NB4 (cell line): ENCODE measurements around the gene LRRC61.

Experiments
- DNase-seq: peaks from one replicate; pipeline ENCODE4 v3.0.0; 2010; ENCODE audit warnings: low read depth
- H3K4me3 ChIP-seq: one replicate; pipeline ENCODE4 v1.5.1; 2011; ENCODE audit warnings: mild to moderate bottlenecking, low read depth, low read length, moderate library complexity
- MYC ChIP-seq: IDR thresholded peaks from 2 replicates; pipeline ENCODE4 v1.6.1; 2011; ENCODE audit warnings: low read depth, low read length
- POLR2A ChIP-seq: IDR thresholded peaks from 2 replicates; pipeline ENCODE4 v1.6.1; 2011; ENCODE audit warnings: mild to moderate bottlenecking; ENCODE audit not compliant: insufficient read length; ENCODE audit errors: extremely low read depth
- TF ChIP-seq, protein P1 (sequence below): IDR thresholded peaks from one replicate; pipeline ENCODE4 v1.5.1; 2012; ENCODE audit warnings: low read depth, low read length
- TF ChIP-seq, protein P2 (sequence below): IDR thresholded peaks from 2 replicates; pipeline ENCODE4 v1.6.1; 2011; ENCODE audit warnings: low read depth, low read length

Gene LRRC61

DNA sequence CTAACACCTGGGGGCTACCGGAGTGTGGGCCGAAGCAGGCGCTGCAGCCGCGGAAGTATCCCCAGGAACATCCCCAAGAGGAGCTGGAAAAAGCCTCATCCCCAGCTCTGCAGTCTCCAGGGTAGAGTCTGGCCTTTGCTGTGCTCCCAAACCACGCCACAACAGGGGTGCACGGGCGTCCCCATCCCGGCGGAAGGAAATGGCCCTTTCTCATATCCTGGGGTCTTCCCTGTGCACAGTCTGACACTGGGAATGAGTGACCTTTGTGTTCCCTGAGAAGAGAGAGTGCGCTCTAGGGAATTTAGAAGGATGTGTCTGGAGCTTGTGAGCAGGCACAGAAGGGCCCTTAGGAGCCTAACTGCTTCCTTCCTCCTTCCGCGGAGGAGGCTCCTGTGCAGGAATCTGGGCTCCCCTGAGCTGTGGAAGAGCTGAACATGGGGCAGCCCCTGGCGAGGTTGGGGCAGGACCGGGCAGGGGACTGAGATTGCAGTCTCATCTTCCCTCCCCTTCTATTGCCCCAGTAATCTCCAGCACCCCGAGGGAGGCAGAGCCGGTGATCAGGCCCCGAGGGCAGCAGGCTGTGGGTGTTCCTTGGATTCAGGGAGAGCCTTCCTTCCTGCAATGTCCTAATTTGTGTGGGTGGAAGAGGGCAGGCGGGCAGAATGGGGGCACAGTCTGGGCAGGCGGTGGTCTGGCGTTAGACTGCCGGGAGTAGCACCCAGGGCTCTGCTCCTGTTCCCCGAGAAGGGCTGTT, 46.8 kb downstream of the LRRC61 start:
- peak overlapping the region; percentile 86 for H3K4me3 ChIP-seq
- no peak for TF ChIP-seq MYC
- TF ChIP-seq, protein P1, sequence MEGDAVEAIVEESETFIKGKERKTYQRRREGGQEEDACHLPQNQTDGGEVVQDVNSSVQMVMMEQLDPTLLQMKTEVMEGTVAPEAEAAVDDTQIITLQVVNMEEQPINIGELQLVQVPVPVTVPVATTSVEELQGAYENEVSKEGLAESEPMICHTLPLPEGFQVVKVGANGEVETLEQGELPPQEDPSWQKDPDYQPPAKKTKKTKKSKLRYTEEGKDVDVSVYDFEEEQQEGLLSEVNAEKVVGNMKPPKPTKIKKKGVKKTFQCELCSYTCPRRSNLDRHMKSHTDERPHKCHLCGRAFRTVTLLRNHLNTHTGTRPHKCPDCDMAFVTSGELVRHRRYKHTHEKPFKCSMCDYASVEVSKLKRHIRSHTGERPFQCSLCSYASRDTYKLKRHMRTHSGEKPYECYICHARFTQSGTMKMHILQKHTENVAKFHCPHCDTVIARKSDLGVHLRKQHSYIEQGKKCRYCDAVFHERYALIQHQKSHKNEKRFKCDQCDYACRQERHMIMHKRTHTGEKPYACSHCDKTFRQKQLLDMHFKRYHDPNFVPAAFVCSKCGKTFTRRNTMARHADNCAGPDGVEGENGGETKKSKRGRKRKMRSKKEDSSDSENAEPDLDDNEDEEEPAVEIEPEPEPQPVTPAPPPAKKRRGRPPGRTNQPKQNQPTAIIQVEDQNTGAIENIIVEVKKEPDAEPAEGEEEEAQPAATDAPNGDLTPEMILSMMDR, result no peak
- TF ChIP-seq, protein P2, sequence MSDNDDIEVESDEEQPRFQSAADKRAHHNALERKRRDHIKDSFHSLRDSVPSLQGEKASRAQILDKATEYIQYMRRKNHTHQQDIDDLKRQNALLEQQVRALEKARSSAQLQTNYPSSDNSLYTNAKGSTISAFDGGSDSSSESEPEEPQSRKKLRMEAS, result no peak; the same call in 1 of the 2 replicates
- TF ChIP-seq POLR2A, result no peak
- DNase-seq, result no peak

DNA sequence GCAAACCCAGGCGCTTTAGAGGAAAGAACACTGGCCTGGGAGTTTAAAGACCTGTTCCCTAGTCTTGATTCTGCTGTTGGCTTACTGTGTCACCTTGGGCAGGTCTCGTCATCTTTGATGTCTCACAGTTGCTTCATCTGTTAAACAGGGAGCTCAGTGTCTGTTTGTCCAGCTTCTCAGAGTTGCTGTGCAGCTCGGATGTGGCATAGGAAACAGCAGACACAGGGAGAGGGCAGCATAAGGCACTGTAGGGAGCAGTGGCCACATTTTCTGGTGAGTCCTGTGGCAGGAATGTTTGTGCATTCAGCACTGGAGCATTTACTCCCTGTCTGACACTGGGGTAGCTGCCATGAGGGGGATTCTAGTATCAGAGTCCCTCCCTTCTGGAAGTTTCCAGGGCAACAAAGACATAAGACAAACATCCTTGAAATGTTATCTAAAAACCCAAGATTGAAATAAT, 47.5 kb downstream of the LRRC61 start:
- TF ChIP-seq, protein P2, result no peak
- TF ChIP-seq MYC, result no peak
- TF ChIP-seq, protein P1, result no peak
- TF ChIP-seq POLR2A, result no peak
- no peak for DNase-seq
- peak overlapping the region; percentile 22 for H3K4me3 ChIP-seq

DNA sequence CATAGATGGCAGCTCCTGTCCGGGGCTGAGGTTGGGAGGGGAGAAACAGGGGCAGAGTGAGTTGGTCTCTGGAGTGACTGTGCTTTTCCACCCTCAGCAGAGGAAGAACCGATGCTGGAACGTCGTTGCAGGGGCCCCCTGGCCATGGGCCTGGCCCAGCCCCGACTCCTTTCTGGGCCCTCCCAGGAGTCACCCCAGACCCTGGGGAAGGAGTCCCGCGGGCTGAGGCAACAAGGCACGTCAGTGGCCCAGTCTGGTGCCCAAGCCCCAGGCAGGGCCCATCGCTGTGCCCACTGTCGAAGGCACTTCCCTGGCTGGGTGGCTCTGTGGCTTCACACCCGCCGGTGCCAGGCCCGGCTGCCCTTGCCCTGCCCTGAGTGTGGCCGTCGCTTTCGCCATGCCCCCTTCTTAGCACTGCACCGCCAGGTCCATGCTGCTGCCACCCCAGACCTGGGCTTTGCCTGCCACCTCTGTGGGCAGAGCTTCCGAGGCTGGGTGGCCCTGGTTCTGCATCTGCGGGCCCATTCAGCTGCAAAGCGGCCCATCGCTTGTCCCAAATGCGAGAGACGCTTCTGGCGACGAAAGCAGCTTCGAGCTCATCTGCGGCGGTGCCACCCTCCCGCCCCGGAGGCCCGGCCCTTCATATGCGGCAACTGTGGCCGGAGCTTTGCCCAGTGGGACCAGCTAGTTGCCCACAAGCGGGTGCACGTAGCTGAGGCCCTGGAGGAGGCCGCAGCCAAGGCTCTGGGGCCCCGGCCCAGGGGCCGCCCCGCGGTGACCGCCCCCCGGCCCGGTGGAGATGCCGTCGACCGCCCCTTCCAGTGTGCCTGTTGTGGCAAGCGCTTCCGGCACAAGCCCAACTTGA, 48.2 kb downstream of the LRRC61 start:
- H3K4me3 ChIP-seq, result no peak overlapping the region
- TF ChIP-seq, protein P2, result no peak
- TF ChIP-seq, protein P1, result no peak
- TF ChIP-seq POLR2A, result no peak
- TF ChIP-seq MYC, result no peak
- no peak for DNase-seq

DNA sequence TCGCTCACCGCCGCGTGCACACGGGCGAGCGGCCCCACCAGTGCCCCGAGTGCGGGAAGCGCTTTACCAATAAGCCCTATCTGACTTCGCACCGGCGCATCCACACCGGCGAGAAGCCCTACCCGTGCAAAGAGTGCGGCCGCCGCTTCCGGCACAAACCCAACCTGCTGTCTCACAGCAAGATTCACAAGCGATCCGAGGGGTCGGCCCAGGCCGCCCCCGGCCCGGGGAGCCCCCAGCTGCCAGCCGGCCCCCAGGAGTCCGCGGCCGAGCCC, 48.8 kb downstream of the LRRC61 start:
- no peak overlapping the region for H3K4me3 ChIP-seq
- no peak for DNase-seq
- no peak for TF ChIP-seq MYC
- TF ChIP-seq, protein P2, result no peak
- no peak for TF ChIP-seq POLR2A
- TF ChIP-seq, protein P1, result no peak

DNA sequence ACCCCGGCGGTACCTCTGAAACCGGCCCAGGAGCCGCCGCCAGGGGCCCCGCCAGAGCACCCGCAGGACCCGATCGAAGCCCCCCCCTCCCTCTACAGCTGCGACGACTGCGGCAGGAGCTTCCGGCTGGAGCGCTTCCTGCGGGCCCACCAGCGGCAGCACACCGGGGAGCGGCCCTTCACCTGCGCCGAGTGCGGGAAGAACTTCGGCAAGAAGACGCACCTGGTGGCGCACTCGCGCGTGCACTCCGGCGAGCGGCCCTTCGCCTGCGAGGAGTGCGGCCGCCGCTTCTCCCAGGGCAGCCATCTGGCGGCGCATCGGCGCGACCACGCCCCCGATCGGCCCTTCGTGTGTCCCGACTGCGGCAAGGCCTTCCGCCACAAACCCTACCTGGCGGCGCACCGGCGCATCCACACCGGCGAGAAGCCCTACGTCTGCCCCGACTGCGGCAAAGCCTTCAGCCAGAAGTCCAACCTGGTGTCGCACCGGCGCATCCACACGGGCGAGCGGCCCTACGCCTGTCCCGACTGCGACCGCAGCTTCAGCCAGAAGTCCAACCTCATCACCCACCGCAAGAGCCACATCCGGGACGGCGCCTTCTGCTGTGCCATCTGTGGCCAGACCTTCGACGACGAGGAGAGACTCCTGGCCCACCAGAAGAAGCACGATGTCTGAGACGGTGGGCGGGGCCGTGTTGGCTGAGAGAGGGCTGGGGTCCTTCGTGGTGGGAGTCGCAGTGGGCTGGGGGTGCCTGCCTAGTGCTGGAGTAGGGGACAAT, 49.3 kb downstream of the LRRC61 start:
- TF ChIP-seq, protein P2, result no peak
- TF ChIP-seq MYC (no peak), POLR2A (no peak)
- TF ChIP-seq, protein P1, result no peak
- DNase-seq, result no peak
- no peak overlapping the region for H3K4me3 ChIP-seq
